Activated T-cell treated with anti-CD3 and anti-CD28 coated beads, Interleukin-2, amount 50 U/mL, for 4 hours (primary cell): ENCODE data around the gene NPY1R. TPM values are rescaled to one million over a fixed set of nuclear protein-coding genes. Genes with fewer than 3 reads are reported as not detected.

ENCODE experiments used
- ATAC-seq, 2 donors: fragments of 200-7000 bp; cut with Tn5 transposase; one replicate each; pipeline ENCODE4 v1.10.0; 2021
- DNase-seq: peaks from one replicate; pipeline ENCODE4 v3.0.0-alpha.2; 2020
- H3K27me3 Mint-ChIP-seq: one replicate; pipeline ENCODE4 v1.8.0; 2021; ENCODE audit warnings: low read depth, mixed read lengths
- H3K36me3 Mint-ChIP-seq: one replicate; pipeline ENCODE4 v1.8.0; 2022; ENCODE audit warnings: mixed read lengths; ENCODE audit not compliant: insufficient read depth
- H3K4me1 Mint-ChIP-seq: one replicate; pipeline ENCODE4 v1.8.0; 2021; ENCODE audit warnings: low read depth, mixed read lengths
- H3K4me3 Mint-ChIP-seq: one replicate; pipeline ENCODE4 v1.8.0; 2021; ENCODE audit warnings: mild to moderate bottlenecking, moderate library complexity, mixed read lengths
- H3K9me3 Mint-ChIP-seq: one replicate; pipeline ENCODE4 v1.8.0; 2021; ENCODE audit warnings: mixed read lengths
- total RNA-seq, 3 donors: library from RNA; stranded (reverse); gene quantifications; one replicate each; pipeline ENCODE4 v1.2.1, GENCODE V29; 2021

NPY1R gene
- total RNA-seq, 3 donors from 2014 or later: 0.05 to 0.11 TPM; not detected in 1

DNA sequence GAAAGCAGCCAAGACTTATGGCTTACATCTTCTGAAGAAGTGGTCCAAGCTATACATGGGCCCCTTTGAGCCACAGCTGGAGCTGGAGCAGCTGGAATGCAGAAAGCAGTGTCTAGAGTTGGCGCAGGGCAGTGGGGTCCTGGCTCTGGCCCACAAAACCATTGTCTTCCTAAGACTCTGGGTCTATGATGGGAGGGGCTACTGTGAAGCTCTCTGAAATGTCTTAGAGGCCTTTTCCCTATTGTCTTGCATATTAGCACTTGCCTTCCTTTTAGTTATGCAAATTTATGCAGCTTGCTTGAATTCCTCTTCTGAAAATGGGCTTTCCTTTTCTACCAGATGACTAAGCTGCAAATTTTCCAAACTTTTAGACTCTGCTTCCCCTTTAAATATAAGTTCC is 15.3 kb downstream of the NPY1R start:
- Mint-ChIP-seq H3K36me3 (no peaks in the 10 kb centered on the region), H3K27me3 (no peaks in the 10 kb centered on the region), H3K4me3 (no peak overlapping the region), H3K9me3 (peaks cover 38% of the 10 kb centered on the region), H3K4me1 (no peaks in the 10 kb centered on the region)
- ATAC-seq: no peak
- DNase-seq: no peak

DNA sequence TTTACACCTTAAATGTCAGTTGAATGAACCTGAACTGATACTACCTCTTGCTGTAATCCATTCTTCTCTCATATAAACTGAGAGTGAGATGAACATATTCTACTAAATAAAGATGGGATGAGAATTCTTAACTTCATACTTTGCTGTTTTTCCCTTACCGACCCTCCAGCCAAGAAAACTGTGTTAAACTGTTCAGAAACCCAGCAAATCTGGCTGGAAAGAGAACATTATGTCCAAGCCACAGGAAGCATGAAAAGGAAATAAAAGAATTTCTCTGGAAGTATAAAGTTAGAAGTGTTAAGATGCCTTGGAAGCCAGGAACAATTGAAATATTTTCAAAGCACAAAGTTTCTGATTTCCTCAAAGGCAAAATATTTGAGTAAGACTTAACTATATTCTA is 22.9 kb downstream of the NPY1R start:
- no peaks in the 10 kb centered on the region for H3K36me3 Mint-ChIP-seq
- no peak for ATAC-seq
- H3K4me3 Mint-ChIP-seq: no peak overlapping the region
- DNase-seq: no peak
- H3K27me3 Mint-ChIP-seq: no peaks in the 10 kb centered on the region
- H3K9me3 Mint-ChIP-seq: no peaks in the 10 kb centered on the region
- no peaks in the 10 kb centered on the region for H3K4me1 Mint-ChIP-seq

DNA sequence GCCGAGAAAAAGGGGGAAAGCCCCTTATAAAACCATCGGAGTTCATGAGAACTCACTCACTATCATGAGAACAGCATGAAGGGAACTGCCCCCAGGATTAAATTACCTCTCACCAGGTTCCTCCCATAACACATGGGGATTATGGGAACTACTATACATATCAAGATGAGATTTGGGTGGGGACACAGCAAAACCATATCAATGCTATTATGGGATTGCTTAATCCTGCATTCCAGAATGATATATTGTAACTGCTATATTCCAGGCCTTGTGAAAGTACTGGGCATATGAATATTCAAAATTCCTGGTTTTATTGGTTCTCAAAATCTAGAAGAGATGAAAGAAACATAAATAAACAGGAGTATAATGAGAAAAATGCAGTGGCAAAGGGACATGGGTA is 29.3 kb downstream of the NPY1R start:
- no peaks in the 10 kb centered on the region for H3K27me3 Mint-ChIP-seq
- no peak for DNase-seq
- H3K4me1 Mint-ChIP-seq: no peaks in the 10 kb centered on the region
- H3K36me3 Mint-ChIP-seq: no peaks in the 10 kb centered on the region
- no peak overlapping the region for H3K4me3 Mint-ChIP-seq
- no peak for ATAC-seq
- H3K9me3 Mint-ChIP-seq: no peaks in the 10 kb centered on the region

DNA sequence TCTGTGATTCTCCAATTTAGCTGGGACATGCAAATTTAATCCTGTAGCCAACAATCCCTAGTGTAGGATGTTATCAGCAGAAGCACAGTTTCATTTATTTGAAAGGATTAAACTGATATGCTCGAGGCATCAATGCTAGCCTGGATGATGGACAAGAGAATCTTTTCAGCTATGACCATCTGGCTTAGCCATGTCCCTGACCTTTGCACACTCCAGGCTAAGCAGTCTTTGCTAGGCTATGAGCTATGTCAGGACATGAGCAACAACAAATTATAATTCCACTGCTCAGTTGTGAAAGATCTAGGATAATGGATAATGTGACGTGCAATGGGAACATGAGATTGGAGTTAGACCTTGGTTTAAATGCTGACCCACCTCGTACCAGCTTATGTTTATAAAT is 32.0 kb downstream of the NPY1R start:
- Mint-ChIP-seq H3K36me3 (no peaks in the 10 kb centered on the region), H3K9me3 (no peaks in the 10 kb centered on the region), H3K4me1 (no peaks in the 10 kb centered on the region), H3K27me3 (no peaks in the 10 kb centered on the region), H3K4me3 (no peak overlapping the region)
- DNase-seq (no peak), ATAC-seq (no peak)

DNA sequence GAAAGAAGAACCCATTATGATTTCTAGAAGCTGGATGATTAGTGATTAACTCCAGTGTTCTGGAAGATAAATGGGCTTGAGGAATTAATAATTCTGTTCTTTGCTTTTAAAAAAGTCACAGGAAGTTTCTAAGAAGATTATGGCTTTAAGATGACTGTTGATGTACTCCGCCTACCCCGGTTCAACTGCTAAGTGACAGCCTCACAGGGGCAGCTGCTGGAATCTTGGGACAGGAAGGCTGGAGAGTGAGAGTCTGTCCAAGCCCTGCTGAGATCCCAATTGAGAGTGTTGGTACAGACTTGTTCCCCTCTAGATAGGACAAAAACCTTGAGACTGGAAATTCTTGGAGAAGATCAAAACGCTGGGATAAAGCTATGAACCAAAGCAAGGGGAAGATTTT is 37.3 kb downstream of the NPY1R start:
- H3K27me3 Mint-ChIP-seq: peaks cover 4% of the 10 kb centered on the region
- H3K4me1 Mint-ChIP-seq: no peaks in the 10 kb centered on the region
- DNase-seq (no peak), ATAC-seq (no peak)
- no peaks in the 10 kb centered on the region for H3K9me3 Mint-ChIP-seq
- H3K4me3 Mint-ChIP-seq: no peak overlapping the region
- H3K36me3 Mint-ChIP-seq: no peaks in the 10 kb centered on the region

DNA sequence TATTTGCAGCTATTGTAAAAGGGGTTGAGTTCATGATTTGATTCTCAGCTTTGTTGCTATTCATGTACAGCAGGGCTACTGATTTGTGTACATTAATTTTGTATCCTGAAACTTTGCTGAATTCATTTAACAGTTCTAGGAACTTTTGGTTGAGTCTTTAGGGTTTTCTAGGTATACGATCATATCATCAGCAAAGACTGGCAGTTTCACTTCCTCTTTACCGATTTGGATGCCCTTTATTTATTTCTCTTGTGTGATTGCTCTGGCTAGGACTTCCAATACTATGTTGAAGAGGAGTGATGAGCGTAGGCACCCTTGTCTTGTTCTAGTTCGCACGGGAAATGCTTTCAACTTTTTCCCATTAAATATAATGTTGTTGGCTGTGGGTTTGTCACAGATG is 48.1 kb downstream of the NPY1R start:
- H3K27me3 Mint-ChIP-seq: peaks cover 12% of the 10 kb centered on the region
- ATAC-seq (no peak), DNase-seq (no peak)
- H3K4me1 Mint-ChIP-seq: no peaks in the 10 kb centered on the region
- H3K9me3 Mint-ChIP-seq: peaks cover 4% of the 10 kb centered on the region
- H3K4me3 Mint-ChIP-seq: no peak overlapping the region
- H3K36me3 Mint-ChIP-seq: no peaks in the 10 kb centered on the region

DNA sequence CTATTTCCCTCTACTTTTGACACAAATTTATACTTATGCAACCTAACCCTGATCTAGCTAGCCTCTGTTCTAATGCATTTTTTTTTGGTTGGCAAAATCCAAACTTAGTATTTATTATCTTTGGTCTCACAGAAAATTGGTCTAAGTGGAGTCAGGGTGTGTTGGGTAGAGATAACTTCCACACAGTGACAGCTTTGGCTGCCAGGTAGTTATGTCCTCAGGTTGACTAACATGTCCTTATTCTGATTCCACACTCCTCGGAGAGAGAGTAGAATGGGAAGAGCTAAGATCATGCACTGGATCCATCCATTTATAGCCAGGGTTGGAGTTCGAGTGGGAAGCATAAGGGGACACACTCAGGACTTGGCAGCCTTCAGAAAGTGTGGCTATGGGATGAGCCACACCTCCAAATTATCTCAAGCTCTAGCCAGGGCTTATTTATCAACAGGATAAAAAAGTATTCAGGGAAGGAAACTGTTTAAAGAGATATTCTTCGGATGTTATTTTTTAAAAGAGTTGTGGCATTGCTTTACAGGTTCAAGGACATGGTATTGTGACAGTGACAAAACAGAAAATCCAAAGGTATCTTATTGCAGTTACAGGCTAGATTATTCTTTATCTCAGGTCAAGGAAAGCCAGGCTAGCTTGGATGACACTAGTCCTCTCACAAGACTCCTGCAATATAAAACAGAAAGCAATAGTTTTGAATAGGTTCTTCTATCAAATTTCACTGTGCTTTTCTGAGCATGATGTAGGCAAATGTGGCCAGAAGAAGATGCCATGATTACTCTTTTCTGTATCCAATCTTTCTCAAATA is 51.5 kb downstream of the NPY1R start:
- no peak for ATAC-seq
- Mint-ChIP-seq H3K36me3 (no peaks in the 10 kb centered on the region), H3K4me1 (no peaks in the 10 kb centered on the region), H3K4me3 (no peak overlapping the region), H3K27me3 (peaks cover 9% of the 10 kb centered on the region), H3K9me3 (peaks cover 4% of the 10 kb centered on the region)
- DNase-seq: no peak

DNA sequence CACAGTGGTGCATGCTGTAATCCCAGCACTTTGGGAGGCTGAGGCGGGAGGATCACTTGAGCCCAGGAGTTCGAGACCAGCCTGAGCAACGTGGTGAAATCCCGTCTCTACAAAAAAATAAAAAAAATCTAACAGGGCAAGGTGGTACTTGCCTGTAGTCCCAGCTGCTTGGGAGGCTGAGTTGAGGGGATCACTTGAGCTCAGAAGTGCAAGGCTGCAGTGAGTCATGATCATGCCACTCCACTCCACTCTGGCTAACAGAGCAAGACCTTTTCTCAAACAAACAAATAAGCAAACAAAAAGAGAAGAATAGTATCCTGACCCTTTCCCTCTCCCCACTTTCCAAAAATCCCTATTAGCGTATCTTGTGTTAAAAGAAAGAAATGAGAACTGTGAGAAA is 52.7 kb downstream of the NPY1R start:
- H3K4me1 Mint-ChIP-seq: no peaks in the 10 kb centered on the region
- H3K27me3 Mint-ChIP-seq: peaks cover 6% of the 10 kb centered on the region

DNA sequence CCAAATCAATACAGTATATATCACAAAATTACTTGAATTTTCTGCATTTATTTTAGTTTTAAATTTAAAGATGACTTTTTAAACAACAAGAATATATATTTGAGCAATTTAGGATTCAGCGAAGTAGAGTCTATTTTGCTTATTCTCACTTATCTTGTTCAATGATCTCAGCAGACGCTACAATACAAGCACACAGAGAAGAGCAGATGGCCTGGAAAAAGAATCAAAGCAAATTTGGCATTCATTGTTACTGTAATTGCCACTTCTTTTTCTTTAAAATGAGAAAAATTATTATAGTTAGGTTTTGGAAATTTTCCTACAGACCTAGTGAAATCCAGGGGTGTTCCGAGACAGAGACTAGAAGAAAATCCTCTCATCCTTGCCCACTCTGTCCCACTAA is 57.5 kb downstream of the NPY1R start:
- no peaks in the 10 kb centered on the region for H3K9me3 Mint-ChIP-seq

More for the DNA sequence above, 52.7 kb downstream of the NPY1R start:
- Mint-ChIP-seq H3K9me3 (peaks cover 4% of the 10 kb centered on the region), H3K4me3 (no peak overlapping the region), H3K36me3 (no peaks in the 10 kb centered on the region)
- no peak for ATAC-seq
- no peak for DNase-seq

More for the DNA sequence above, 57.5 kb downstream of the NPY1R start:
- no peaks in the 10 kb centered on the region for H3K36me3 Mint-ChIP-seq
- ATAC-seq (no peak), DNase-seq (no peak)
- no peaks in the 10 kb centered on the region for H3K4me1 Mint-ChIP-seq
- no peak overlapping the region for H3K4me3 Mint-ChIP-seq
- H3K27me3 Mint-ChIP-seq: peaks cover 7% of the 10 kb centered on the region

Other genes with a start within 250 kb of the NPY1R start
- gene NAF1, start 165.7 kb downstream of the NPY1R start, total RNA-seq: 10 to 100 TPM; 48.6 to 54.1 (median 49.2) TPM
- gene NPY5R, start 11.3 kb upstream of the NPY1R start, total RNA-seq: not detected
- not detected for gene TKTL2, start 141.2 kb upstream of the NPY1R start, total RNA-seq
- 10 to 100 TPM; 66.1 to 76.3 (median 68.6) TPM for gene TMA16, start 162.1 kb upstream of the NPY1R start, total RNA-seq